PC-3 (cell line): ENCODE data around the gene DQX1. TPM values are rescaled to one million over a fixed set of nuclear protein-coding genes. Genes with fewer than 3 reads are reported as not detected.

Experiments
- ATAC-seq: fragments of 200-7000 bp; cut with Tn5 transposase; 2 replicates; pipeline ENCODE4 v1.9.1; 2020; ENCODE audit warnings: mild to moderate bottlenecking, moderate library complexity
- BruUV-seq: library from RNA; stranded (reverse); fragments of 400-500 nt; replicated peaks from 2 replicates; lab custom pipeline; 2021; lab: Mats Ljungman, UMichigan
- CTCF ChIA-PET: fragments of 300-600 bp; sonication (Branson Sonifier 250); formaldehyde crosslinking; loops from one replicate; lab custom pipeline; 2022; ENCODE audit warnings: antibody characterized with exemption; lab: Charles Lee
- POLR2A ChIA-PET: fragments of 300-600 bp; sonication (Branson Sonifier 250); formaldehyde crosslinking; loops from one replicate; lab custom pipeline; 2022; ENCODE audit warnings: antibody characterized with exemption; ENCODE audit not compliant: unreplicated experiment; lab: Charles Lee
- DNase-seq: peaks from one replicate; pipeline ENCODE4 v3.0.0-alpha.2; 2015
- H2AFZ ChIP-seq: fragments of 300-600 bp; sonication (generic); 2 replicates; pipeline ENCODE4 v1.6.0; 2016; ENCODE audit warnings: antibody characterized with exemption, low read length
- H3F3A ChIP-seq: fragments of 300-600 bp; sonication (generic); one replicate; pipeline ENCODE4 v1.6.0; 2017; ENCODE audit warnings: antibody characterized with exemption, low read length, control low read depth, mild to moderate bottlenecking; ENCODE audit not compliant: unreplicated experiment
- H3K27ac ChIP-seq: fragments of 300-600 bp; sonication (generic); 2 replicates; pipeline ENCODE4 v1.5.1; 2016; ENCODE audit warnings: mild to moderate bottlenecking, low read length
- H3K27me3 ChIP-seq: fragments of 300-600 bp; sonication (generic); 2 replicates; pipeline ENCODE4 v1.6.1; 2016; ENCODE audit warnings: low read length, mixed read lengths
- H3K36me3 ChIP-seq: fragments of 300-600 bp; sonication (generic); 2 replicates; pipeline ENCODE4 v1.6.1; 2016; ENCODE audit warnings: low read depth, mixed run types, low read length, mixed read lengths
- H3K4me1 ChIP-seq: fragments of 300-600 bp; sonication (generic); 2 replicates; pipeline ENCODE4 v1.5.1; 2016; ENCODE audit warnings: low read length; ENCODE audit not compliant: insufficient read depth
- H3K4me2 ChIP-seq: fragments of 300-600 bp; sonication (generic); 2 replicates; pipeline ENCODE4 v1.6.0; 2016; ENCODE audit warnings: low read length
- H3K4me3 ChIP-seq: fragments of 300-600 bp; sonication (generic); 2 replicates; pipeline ENCODE4 v1.5.1; 2016; ENCODE audit warnings: mild to moderate bottlenecking, low read length, mixed read lengths
- H3K79me2 ChIP-seq: fragments of 300-600 bp; sonication (generic); 2 replicates; pipeline ENCODE4 v1.6.1; 2017; ENCODE audit warnings: low read length, mixed read lengths
- H3K9ac ChIP-seq: fragments of 300-600 bp; sonication (generic); 2 replicates; pipeline ENCODE4 v1.6.0; 2016; ENCODE audit warnings: mild to moderate bottlenecking, low read length
- H3K9me2 ChIP-seq: fragments of 300-600 bp; sonication (generic); replicated peaks from 2 replicates; pipeline ENCODE4 v1.6.1; 2016; ENCODE audit warnings: mixed run types, low read length, mixed read lengths
- H3K9me3 ChIP-seq: fragments of 300-600 bp; sonication (generic); 2 replicates; pipeline ENCODE4 v1.6.1; 2016; ENCODE audit warnings: low read length, mixed read lengths
- H4K20me1 ChIP-seq: fragments of 300-600 bp; sonication (generic); 2 replicates; pipeline ENCODE4 v1.6.1; 2016; ENCODE audit warnings: low read length, mixed read lengths
- CTCF ChIP-seq: fragments of 300-600 bp; sonication (generic); conservative IDR thresholded peaks from 2 replicates; pipeline ENCODE4 v1.5.1; 2017; ENCODE audit warnings: antibody characterized with exemption, low read depth, mild to moderate bottlenecking, low read length
- EZH2 ChIP-seq: fragments of 300-600 bp; sonication (generic); IDR thresholded peaks from one replicate; pipeline ENCODE4 v1.6.1; 2017; ENCODE audit warnings: antibody characterized with exemption, mild to moderate bottlenecking, low read length; ENCODE audit not compliant: unreplicated experiment
- EZH2phosphoT487 ChIP-seq: fragments of 300-600 bp; sonication (generic); IDR thresholded peaks from 2 replicates; pipeline ENCODE4 v1.6.1; 2018; ENCODE audit warnings: mild to moderate bottlenecking, antibody characterized with exemption, low read length, borderline replicate concordance
- intact Hi-C: fragments of 100-400 bp; cut with micrococcal nuclease; formaldehyde crosslinking; loops from 2 replicates; pipeline ENCODE4 v1.9.0; 2023
- total RNA-seq: library from RNA; depleted of rRNA; stranded (reverse); fragments of >200 nt; gene quantifications from 2 replicates; pipeline ENCODE4 v1.2.3, GENCODE V29; 2014

DQX1 gene
- total RNA-seq, 1 experiment from 2014 or later = 0.07 TPM

DNA sequence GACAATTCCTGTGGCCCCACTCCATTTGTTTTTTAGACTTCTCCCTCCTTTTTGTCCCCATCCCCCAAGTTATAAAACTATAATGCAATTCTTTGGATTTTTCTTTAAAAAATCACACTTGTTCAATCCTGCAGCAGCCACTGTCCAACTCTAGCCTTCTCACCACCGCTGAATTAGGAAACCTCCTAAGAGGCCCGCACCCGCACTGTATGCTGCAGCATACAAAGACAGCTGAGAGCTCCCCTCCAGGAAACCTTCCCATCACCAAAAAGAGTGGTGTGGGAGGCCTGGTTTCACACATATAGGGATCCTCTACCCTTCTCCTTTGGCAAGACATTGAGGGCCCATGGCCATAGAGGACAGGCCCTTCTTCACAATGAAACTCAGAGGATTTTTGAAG, 21.4 kb downstream of the DQX1 start:
- CTCF ChIA-PET = no interaction called here

GRCh38 chr2:74503506-74504475, 22.2 kb downstream of the DQX1 start:
- no peak overlapping the region for H3K27ac ChIP-seq
- H3K4me2 ChIP-seq = no peak overlapping the region
- H4K20me1 ChIP-seq = no peaks in the 10 kb centered on the region
- no peaks in the 10 kb centered on the region for H3F3A ChIP-seq
- H3K36me3 ChIP-seq = peaks cover 7% of the 10 kb centered on the region
- no peak for TF ChIP-seq EZH2phosphoT487
- no peak for TF ChIP-seq CTCF
- TF ChIP-seq EZH2 = no peak
- H3K4me3 ChIP-seq = no peak overlapping the region
- BruUV-seq = no TSS peak
- ATAC-seq (no peak), DNase-seq (no peak)
- H2AFZ ChIP-seq = no peak overlapping the region
- H3K9ac ChIP-seq = no peak overlapping the region
- CTCF ChIA-PET = no interaction called here
- POLR2A ChIA-PET = no interaction called here
- H3K79me2 ChIP-seq = peaks cover 22% of the 10 kb centered on the region
- no peaks in the 10 kb centered on the region for H3K9me3 ChIP-seq
- H3K4me1 ChIP-seq = peaks cover 24% of the 10 kb centered on the region
- no peaks in the 10 kb centered on the region for H3K9me2 ChIP-seq
- intact Hi-C loops = no loop called here
- no peaks in the 10 kb centered on the region for H3K27me3 ChIP-seq

More for the DNA sequence above, 21.4 kb downstream of the DQX1 start:
- Histone ChIP-seq H3K36me3 (peaks cover 7% of the 10 kb centered on the region), H3K4me1 (peaks cover 18% of the 10 kb centered on the region), H3K9ac (no peak overlapping the region), H4K20me1 (no peaks in the 10 kb centered on the region), H3K9me3 (no peaks in the 10 kb centered on the region), H3K9me2 (no peaks in the 10 kb centered on the region), H3F3A (no peaks in the 10 kb centered on the region), H3K4me2 (no peak overlapping the region; the same call in 1 of the 2 replicates), H3K27ac (no peak overlapping the region), H2AFZ (no peak overlapping the region), H3K4me3 (no peak overlapping the region), H3K27me3 (no peaks in the 10 kb centered on the region), H3K79me2 (peaks cover 22% of the 10 kb centered on the region)
- BruUV-seq = no TSS peak
- intact Hi-C loops = no loop called here
- DNase-seq (no peak), ATAC-seq (no peak)
- TF ChIP-seq EZH2phosphoT487 (no peak), EZH2 (no peak), CTCF (no peak)
- POLR2A ChIA-PET = no interaction called here
